ENCODE data around the gene BABAM1.

BABAM1 gene

GRCh38 chr19:17282488-17283125, 15.4 kb downstream of the BABAM1 start:
- ChIA-PET POLR2A (interaction anchor here (0.6 to 1.1 kb wide), 2 partner anchors 12 to 21 kb away, joined by 4 to 5 read pairs; no protein-coding TSS in a partner anchor), CTCF (interaction anchor here (0.7 to 5.7 kb wide), 24 partner anchors 10 to 568 kb away, joined by 3 to 54 read pairs (median 5); partner anchors contain the start of genes ABHD8, BABAM1, MRPL34 and USHBP1)
- DNase-seq (ENCODE audit: extremely low spot score): peak; percentile 91
- TF ChIP-seq, protein P1, sequence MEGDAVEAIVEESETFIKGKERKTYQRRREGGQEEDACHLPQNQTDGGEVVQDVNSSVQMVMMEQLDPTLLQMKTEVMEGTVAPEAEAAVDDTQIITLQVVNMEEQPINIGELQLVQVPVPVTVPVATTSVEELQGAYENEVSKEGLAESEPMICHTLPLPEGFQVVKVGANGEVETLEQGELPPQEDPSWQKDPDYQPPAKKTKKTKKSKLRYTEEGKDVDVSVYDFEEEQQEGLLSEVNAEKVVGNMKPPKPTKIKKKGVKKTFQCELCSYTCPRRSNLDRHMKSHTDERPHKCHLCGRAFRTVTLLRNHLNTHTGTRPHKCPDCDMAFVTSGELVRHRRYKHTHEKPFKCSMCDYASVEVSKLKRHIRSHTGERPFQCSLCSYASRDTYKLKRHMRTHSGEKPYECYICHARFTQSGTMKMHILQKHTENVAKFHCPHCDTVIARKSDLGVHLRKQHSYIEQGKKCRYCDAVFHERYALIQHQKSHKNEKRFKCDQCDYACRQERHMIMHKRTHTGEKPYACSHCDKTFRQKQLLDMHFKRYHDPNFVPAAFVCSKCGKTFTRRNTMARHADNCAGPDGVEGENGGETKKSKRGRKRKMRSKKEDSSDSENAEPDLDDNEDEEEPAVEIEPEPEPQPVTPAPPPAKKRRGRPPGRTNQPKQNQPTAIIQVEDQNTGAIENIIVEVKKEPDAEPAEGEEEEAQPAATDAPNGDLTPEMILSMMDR (IDR thresholded peaks at IDR 0.05; ENCODE audit: control extremely low read depth, extremely low read depth, low read depth, missing control alignments): peak; percentile 94

- ChIA-PET CTCF (interaction anchor here (0.6 to 5.7 kb wide), 19 partner anchors 9 to 569 kb away, joined by 3 to 54 read pairs (median 5); partner anchors contain the start of genes ABHD8, BABAM1 and USHBP1), POLR2A (no interaction called here)
- TF ChIP-seq, protein P1 (IDR thresholded peaks at IDR 0.05; ENCODE audit: control extremely low read depth, extremely low read depth, low read depth, missing control alignments): no peak
- no peak for DNase-seq (ENCODE audit: extremely low spot score)
Observed at GRCh38 chr19:17283504-17283996, 16.3 kb downstream of the BABAM1 start.

- ChIA-PET CTCF (interaction anchor here (1.5 to 5.7 kb wide), 3 partner anchors 19 to 23 kb away, joined by 4 to 46 read pairs (median 4); partner anchors contain the start of genes BABAM1, MRPL34 and USHBP1), POLR2A (no interaction called here)
- TF ChIP-seq, protein P1 (IDR thresholded peaks at IDR 0.05; ENCODE audit: control extremely low read depth, extremely low read depth, low read depth, missing control alignments): no peak
- DNase-seq (ENCODE audit: extremely low spot score): no peak
Observed at GRCh38 chr19:17285415-17286135, 18.3 kb downstream of the BABAM1 start.

DNA sequence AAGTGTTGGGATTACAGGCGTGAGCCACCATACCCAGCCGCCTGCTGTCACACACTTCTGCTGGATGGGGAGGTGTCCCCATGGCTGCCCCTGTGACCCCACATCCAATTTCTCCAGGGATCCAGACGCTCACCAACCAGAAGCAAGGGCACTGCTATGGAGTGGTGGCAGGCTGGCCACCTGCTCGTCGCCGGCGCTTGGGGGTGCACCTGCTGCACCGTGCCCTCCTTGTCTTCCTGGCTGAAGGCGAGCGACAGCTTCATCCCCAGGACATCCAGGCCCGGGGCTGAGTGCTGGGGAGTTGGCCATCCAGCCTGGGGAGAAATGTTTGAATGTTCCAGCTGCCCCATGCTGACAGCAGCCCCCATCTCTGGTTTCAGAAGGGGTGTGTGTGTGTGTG, 19.0 kb downstream of the BABAM1 start:
- no peak for DNase-seq (ENCODE audit: extremely low spot score)

DNA sequence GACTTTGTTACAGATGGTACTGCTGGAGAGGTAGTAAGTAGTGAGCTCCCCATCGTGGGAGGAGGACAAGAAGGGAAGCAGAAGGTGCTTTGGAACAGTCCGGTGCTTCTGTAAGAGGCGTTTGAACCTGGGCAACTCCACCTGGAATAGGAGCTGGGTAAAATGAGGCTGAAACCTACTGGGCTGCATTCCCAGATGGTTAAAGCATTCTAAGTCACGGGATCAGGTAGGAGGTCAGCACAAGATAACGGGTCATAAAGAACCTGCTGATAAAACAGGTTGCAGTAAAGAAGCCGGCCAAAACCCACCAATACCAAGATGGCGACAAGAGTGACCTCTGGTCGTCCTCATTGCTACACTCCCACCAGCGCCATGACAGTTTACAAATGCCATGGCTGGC, 19.5 kb downstream of the BABAM1 start:
- DNase-seq (ENCODE audit: extremely low spot score): no peak
- POLR2A ChIA-PET: no interaction called here
- TF ChIP-seq, protein P1 (IDR thresholded peaks at IDR 0.05; ENCODE audit: control extremely low read depth, extremely low read depth, low read depth, missing control alignments): no peak
- CTCF ChIA-PET: interaction anchor here (0.9 to 1.5 kb wide), 3 partner anchors 13 to 99 kb away, joined by 3 to 4 read pairs (median 4); partner anchors contain the start of gene USHBP1

More for the DNA sequence above, 19.0 kb downstream of the BABAM1 start:
- TF ChIP-seq, protein P1 (IDR thresholded peaks at IDR 0.05; ENCODE audit: control extremely low read depth, extremely low read depth, low read depth, missing control alignments): no peak
- CTCF ChIA-PET: interaction anchor here (0.9 to 1.5 kb wide), 3 partner anchors 14 to 99 kb away, joined by 3 to 4 read pairs (median 4); partner anchors contain the start of gene USHBP1
- POLR2A ChIA-PET: no interaction called here

DNA sequence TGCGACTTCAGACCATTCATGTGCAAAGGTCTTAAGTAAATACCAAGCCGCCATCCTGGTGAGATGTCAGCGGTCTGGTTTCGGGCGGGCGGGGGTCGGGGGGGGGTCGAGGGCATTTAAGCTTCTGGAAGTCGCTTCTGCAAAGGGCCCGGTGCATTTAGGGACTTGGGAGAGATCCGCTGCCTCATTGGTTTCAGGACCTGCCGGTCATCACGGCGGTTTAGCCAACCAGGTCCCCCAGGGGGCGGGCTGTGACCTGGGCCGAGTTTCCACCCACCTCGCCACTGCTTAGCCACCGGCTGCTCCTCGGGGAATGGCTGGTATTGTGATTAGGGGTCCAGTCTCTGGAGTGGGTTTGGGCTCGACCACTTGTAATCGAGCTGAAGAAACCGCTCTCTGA, 22.2 kb downstream of the BABAM1 start:
- TF ChIP-seq, protein P1 (IDR thresholded peaks at IDR 0.05; ENCODE audit: control extremely low read depth, extremely low read depth, low read depth, missing control alignments): no peak

More for the DNA sequence above, 22.2 kb downstream of the BABAM1 start:
- peak; percentile 89 for DNase-seq (ENCODE audit: extremely low spot score)
- POLR2A ChIA-PET: no interaction called here
- CTCF ChIA-PET: interaction anchor here (7.8 kb wide), 1 partner anchor 14 kb away, joined by 51 read pairs; the partner anchor contains the start of genes ABHD8 and MRPL34

Data from GM10248 (cell line).